Neural cell (in vitro differentiated cells): ENCODE data around the gene REPS2.

Experiments
- CTCF ChIP-seq: fragments of 450-650 bp; IDR thresholded peaks from 2 replicates; pipeline ENCODE4 v1.5.1; 2014; ENCODE audit warnings: antibody characterized with exemption, mild to moderate bottlenecking, moderate library complexity; ENCODE audit not compliant: poor library complexity, severe bottlenecking
- SMC3 ChIP-seq: fragments of 450-650 bp; conservative IDR thresholded peaks from 2 replicates; pipeline ENCODE4 v1.6.1; 2014; ENCODE audit warnings: antibody characterized with exemption, mild to moderate bottlenecking, moderate library complexity; ENCODE audit not compliant: poor library complexity

GRCh38 chrX:16953606-16954211 lies 7.3 kb downstream of the REPS2 start:
- TF ChIP-seq CTCF (no peak), SMC3 (no peak)
